ENCODE data around the gene GOLIM4. TPM values are rescaled to one million over a fixed set of nuclear protein-coding genes. Genes with fewer than 3 reads are reported as not detected.

Gene GOLIM4
- total RNA-seq, 1 experiment from 2014 or later, result 24.6 TPM

GRCh38 chr3:168052515-168052914 is 43.2 kb downstream of the GOLIM4 start:
- H4K8ac ChIP-seq (replicated peaks; ENCODE audit: insufficient read length, low read depth, low read length), result no peak overlapping the region
- no peaks in the 10 kb centered on the region for H3K27me3 ChIP-seq (ENCODE audit: insufficient read depth, low read length)
- H2BK120ac ChIP-seq (ENCODE audit: low read depth, low read length, poor library complexity, severe bottlenecking), result no peak overlapping the region
- no peaks in the 10 kb centered on the region for H4K20me1 ChIP-seq (ENCODE audit: control insufficient read depth, insufficient read depth, insufficient read length)
- DNase-seq, result no peak
- H3K79me2 ChIP-seq (ENCODE audit: insufficient read depth, low read length), result no peaks in the 10 kb centered on the region; the same call in 1 of the 2 replicates
- no peaks in the 10 kb centered on the region for H3K23me2 ChIP-seq (ENCODE audit: insufficient read length, low read depth, low read length, poor library complexity, severe bottlenecking)
- no peak overlapping the region for H2BK12ac ChIP-seq (ENCODE audit: insufficient read length, low read depth, low read length)
- H3K9ac ChIP-seq (ENCODE audit: extremely low read depth, insufficient read length, low read length), result no peak overlapping the region
- no peak overlapping the region for H3K4me2 ChIP-seq (ENCODE audit: insufficient read depth, insufficient read length, low read length)
- H3K27ac ChIP-seq (ENCODE audit: insufficient read length, low read depth, low read length), result no peak overlapping the region
- H3K4me1 ChIP-seq (ENCODE audit: insufficient read depth, low read length), result peaks cover 7% of the 10 kb centered on the region; the same call in 1 of the 2 replicates
- no peak overlapping the region for H3K18ac ChIP-seq (ENCODE audit: insufficient read length, low read depth, low read length)
- no peak overlapping the region for H3K56ac ChIP-seq (ENCODE audit: insufficient read length, low read depth, low read length)
- no peak overlapping the region for H3K14ac ChIP-seq (ENCODE audit: insufficient read depth, low read length)
- Mint-ChIP-seq H3K4me1 (peaks cover 15 to 21% of the 10 kb centered on the region in 2 experiments), H3K27me3 (ENCODE audit: low read depth) (no peaks in the 10 kb centered on the region), H3K27ac (no peak overlapping the region), H3K4me3 (no peak overlapping the region), H3K36me3 (ENCODE audit: insufficient read depth in 1 of 3, low read depth in 3 of 3) (peaks cover 19 to 27% (median 25%) of the 10 kb centered on the region in 3 experiments), H3K9me3 (peaks cover 21 to 23% of the 10 kb centered on the region in 2 experiments)
- no peak overlapping the region for H2BK5ac ChIP-seq (ENCODE audit: insufficient read length, low read length)
- H3K79me1 ChIP-seq (ENCODE audit: insufficient read depth, low read depth, low read length, poor library complexity, severe bottlenecking), result no peaks in the 10 kb centered on the region
- no peak overlapping the region for H3K4ac ChIP-seq (ENCODE audit: low read depth, low read length)
- no peak overlapping the region for H4K91ac ChIP-seq (ENCODE audit: insufficient read length, low read depth, low read length)
- no peak overlapping the region for H3K23ac ChIP-seq (ENCODE audit: insufficient read length, low read depth, low read length)
- no peak overlapping the region for H2BK20ac ChIP-seq (ENCODE audit: low read depth, low read length, poor library complexity, severe bottlenecking)
- H3K9me3 ChIP-seq (ENCODE audit: control insufficient read depth, low read depth, low read length), result no peaks in the 10 kb centered on the region
- no peak overlapping the region for H2AFZ ChIP-seq (ENCODE audit: low read length)
- no peak overlapping the region for H2BK15ac ChIP-seq (ENCODE audit: low read depth, low read length)
- H4K5ac ChIP-seq (ENCODE audit: insufficient read length, low read depth, low read length), result no peak overlapping the region
- no peak overlapping the region for H3T11ph ChIP-seq (ENCODE audit: low read length)
- no peak for TF ChIP-seq CTCF (conservative IDR thresholded peaks at IDR 0.05)
- no CpG with 5 or more reads among the region's 2 CpGs for WGBS (ENCODE audit: extremely low coverage, insufficient read length, low lambda C conversion rate)
- no peak overlapping the region for H2AK5ac ChIP-seq (ENCODE audit: insufficient read length, low read length)
